Suppressor macrophage treated with lipopolysaccharide for 4 hours (primary cell): ENCODE data around the gene ZNF763.
"Not testable (repeated sequence)": the region's sequence is repeated elsewhere in the genome, so short reads cannot be mapped to it uniquely, and the experiment has no call there.

Experiments used
- DNase-seq: peaks from one replicate; pipeline ENCODE4 v3.0.0-alpha.2; 2020

The ZNF763 gene

DNA sequence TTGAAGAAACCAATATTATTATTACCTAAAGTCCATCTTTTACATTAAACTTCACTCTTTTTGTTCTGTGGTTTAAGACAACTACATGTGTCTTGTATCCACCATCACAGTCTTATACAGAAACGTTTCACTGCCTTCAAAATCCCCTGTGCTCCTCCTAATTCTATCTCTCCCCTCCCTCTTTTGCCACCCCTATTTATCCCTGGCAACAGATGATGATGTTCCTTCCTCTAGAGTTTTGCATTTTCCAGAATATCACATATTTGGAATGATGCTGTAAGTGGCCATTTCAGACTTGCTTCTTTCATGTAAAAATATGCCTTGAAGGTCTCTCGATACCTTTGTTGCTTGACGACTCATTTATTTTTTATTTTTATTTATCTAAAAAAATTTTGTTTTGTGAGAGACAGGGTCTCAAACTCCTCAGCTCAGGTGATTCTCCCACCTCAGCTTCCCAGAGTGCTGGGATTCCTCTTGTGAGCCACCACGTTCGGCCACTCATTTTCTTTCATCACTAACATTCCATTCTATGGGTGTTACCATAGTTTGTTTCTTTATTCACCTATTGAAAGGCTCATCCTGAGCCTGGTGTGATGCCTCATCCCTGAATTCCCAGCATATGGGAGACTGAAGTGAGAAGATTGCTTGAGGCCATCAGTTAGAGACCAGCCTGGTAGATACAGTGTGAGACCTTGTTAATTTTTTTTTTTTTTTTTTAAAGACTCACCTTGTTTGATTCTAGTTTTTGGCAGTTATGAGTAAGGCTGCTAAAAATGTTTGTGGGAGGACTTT is 8.4 kb downstream of the ZNF763 start:
- DNase-seq: no peak

DNA sequence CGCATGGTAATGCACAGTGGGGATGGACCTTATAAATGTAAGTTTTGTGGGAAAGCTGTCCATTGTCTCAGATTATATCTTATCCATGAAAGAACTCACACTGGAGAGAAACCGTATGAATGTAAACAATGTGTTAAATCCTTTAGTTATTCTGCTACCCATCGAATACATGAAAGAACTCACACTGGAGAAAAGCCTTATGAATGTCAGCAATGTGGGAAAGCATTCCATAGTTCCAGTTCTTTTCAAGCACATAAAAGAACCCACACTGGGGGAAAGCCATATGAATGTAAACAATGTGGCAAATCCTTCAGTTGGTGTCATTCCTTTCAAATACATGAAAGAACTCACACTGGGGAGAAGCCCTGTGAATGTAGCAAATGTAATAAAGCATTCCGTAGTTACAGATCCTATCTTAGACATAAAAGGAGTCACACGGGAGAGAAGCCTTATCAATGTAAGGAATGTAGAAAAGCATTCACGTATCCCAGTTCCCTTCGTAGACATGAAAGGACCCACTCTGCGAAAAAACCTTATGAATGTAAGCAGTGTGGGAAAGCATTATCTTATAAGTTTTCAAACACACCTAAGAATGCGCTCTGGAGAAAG is 13.8 kb downstream of the ZNF763 start:
- no peak for DNase-seq

DNA sequence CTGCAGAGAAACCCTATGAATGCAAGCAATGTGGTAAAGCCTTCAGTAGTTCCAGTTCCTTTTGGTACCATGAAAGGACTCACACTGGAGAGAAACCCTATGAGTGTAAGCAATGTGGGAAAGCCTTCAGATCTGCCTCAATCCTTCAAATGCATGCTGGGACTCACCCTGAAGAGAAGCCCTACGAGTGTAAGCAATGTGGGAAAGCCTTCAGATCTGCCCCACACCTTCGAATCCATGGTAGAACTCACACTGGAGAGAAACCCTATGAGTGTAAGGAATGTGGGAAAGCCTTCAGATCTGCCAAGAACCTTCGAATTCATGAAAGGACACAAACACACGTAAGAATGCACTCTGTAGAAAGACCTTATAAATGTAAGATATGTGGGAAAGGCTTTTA is 14.7 kb downstream of the ZNF763 start:
- DNase-seq: no peak

DNA sequence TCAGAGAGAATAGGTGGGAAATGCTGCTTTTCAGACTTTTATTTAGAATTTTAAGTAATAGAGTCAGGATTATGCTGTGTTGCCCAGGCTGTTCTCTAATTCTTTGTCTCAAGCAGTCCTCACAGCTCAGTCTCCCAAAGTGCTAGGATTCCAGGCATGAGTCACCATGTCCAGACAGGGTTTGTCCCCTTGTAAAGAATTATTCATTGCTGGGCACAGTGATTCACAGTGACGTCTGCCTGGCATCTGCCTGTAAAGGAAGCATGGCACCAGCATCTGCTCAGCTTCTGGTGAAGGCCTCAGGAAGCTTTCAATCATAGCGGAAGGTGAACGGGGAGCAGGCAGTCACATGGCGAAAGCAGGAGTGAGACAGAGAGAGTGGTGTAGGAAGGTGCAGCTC is 17.7 kb downstream of the ZNF763 start:
- DNase-seq: no peak

- no peak for DNase-seq
These were observed 20.1 kb downstream of the ZNF763 start for GRCh38 chr19:11984986-11985385.

- no peak for DNase-seq
These were observed 21.9 kb downstream of the ZNF763 start for GRCh38 chr19:11986754-11987153.

DNA sequence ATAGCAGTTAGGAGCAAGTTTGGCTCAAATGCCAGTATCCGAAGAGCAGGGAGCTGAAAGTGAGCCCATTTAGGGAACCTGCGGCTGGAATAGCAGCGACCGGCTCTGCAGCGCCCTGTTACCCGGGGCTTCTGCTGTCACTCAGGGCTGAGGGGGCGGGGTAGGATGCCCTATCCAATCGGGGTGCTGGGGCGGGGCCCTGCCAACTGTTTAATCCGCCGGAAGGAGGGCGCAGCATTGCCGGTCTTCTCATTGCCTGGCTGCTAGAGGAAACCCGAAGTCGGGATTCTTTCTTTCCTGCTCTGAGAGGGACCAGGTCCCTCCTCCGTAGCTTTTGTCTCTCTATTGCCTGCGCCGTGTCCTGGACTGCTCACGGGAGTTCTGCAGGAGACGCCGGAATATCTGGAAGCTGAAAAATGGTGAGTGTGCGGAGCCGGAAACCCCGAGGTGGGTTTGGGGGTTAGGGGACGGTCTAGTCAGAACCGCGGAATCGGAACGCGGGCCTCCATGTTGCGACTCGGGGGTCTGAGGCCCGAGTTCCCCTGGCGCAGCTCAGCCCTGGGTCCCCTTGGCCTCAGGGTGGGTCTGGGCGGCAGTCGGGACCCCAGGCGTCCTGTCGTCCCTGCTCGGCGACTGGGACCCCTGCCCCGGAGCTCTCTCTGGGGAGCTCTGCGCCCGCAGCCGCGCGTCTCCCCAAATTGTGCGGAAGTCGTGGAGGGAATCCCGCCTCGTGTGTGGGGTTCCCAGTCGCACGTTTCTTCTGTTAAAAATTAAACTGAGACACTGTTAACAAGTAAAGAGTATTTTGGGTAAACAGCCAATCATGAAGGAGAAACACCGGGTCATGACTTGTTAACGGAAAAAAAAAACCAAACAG is 22.8 kb downstream of the ZNF763 start:
- DNase-seq: peak; percentile 97

DNA sequence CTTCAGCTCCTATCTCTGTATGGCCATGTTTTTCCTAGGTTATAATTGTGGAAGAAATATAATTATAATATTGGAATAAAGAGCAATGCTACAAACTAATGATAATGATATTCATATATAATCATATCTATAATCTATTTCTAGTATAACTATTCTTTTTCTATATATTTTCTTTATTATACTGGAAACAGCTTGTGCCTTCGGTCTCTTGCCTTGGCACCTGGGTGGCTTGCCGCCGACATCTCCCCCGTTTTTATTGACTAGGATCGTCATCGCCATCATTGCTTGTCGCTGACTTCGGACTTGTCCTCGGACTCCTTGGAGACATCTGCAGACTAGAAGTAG is 24.2 kb downstream of the ZNF763 start:
- DNase-seq: no peak

GRCh38 chr19:11991921-11992320 is 27.1 kb downstream of the ZNF763 start:
- DNase-seq: not testable (repeated sequence)

DNA sequence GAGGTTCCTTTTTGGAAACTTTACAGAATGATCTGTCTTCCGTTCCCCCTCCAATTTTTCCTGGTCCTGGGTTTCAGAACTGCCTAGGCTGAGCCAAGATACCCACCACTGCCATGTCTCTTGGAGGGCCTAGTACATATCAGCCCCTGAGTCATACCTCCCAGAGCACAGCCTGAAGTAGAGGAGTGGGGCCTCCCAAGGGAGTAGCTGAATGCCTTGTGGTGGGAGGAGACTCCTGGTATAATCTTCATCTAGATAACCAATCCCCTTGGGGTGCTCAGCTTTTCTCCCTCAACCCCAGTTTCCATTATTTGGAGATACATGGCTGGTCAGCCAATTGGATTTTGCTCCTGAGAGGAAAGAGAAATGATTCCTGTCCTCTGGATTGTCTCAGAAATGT is 30.3 kb downstream of the ZNF763 start:
- no peak for DNase-seq

DNA sequence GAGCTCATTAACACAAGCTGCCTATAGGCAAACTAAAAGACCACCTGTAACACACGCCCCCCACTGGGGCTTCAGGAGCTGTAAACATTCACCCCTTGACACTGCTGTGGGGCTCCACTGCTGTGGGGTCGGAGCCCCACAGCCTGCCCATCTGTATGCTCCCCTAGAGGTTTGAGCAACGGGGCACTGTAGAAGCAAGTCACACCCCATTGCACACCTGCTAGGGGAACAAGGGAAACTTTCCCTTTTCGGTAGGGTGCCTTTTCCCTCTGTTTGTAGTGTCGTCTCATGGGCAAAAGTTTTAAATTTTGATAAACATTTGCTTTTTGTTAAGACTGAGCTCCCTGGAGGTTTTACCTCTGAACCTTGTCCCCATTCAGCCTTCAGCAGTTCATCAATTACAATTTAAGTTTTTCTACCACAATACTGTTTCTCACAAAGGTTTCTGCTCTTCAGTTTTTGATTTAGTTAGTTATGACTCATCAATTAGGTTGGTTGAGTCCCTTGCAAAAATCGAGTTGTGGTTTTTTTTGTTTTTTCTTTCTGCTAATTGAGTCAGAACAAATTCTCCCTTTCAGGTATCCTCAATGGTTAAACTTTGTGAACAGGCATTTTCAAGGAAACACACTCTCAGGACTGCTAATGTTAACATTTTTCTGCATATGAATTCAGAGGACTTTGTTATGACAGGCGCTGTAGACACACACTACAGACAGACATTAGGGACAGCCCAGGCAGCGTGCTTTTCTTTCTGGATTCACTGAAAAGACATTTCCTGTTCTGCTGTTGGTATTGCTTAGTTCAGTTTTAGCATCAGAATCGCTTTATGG is 35.5 kb downstream of the ZNF763 start:
- no peak for DNase-seq

- DNase-seq: no peak
These were observed 50.3 kb downstream of the ZNF763 start for GRCh38 chr19:12015015-12015752.

- DNase-seq: no peak
These were observed 50.9 kb downstream of the ZNF763 start for GRCh38 chr19:12015753-12016116.
